ENCODE data around the gene SH3D19. TPM values are rescaled to one million over a fixed set of nuclear protein-coding genes. Genes with fewer than 3 reads are reported as not detected.

The SH3D19 gene
- total RNA-seq, 1 donor from 2014 or later: 66.5 TPM

DNA sequence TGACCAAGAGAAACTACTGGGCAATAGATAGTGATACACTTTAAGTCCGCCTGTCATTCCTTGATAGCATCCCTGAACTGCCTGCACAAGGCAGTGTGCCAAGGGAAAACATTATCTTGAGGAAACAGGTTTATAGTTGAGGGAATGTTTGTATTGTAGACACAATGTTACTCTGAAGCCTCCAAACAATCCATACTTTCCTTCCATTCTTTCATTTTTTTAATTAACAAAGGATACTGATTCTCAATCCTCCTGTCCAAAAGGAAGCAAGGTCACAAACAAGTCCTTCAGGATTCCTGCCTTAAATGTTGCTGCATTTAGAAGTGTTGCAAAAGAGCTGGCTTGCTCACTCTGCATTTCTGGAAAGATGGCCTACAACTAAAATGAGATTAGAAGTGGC, 110.1 kb downstream of the SH3D19 start:
- no peaks in the 10 kb centered on the region for H3K27me3 Mint-ChIP-seq (ENCODE audit: low read depth, unreplicated experiment)
- Histone ChIP-seq H3K36me3 (ENCODE audit: insufficient read depth, low read length) (no peaks in the 10 kb centered on the region), H3K79me2 (ENCODE audit: insufficient read depth, low read length) (peaks cover 9% of the 10 kb centered on the region), H3K9me3 (ENCODE audit: insufficient read depth, low read depth, low read length) (no peaks in the 10 kb centered on the region), H3K9ac (ENCODE audit: low read length) (no peak overlapping the region), H3K4me3 (ENCODE audit: insufficient read depth, low read depth, low read length) (no peak overlapping the region), H2AFZ (ENCODE audit: low read depth, low read length) (no peak overlapping the region), H3K4me2 (ENCODE audit: low read length) (no peak overlapping the region), H3K27me3 (ENCODE audit: insufficient read depth, low read length) (no peaks in the 10 kb centered on the region), H3K27ac (ENCODE audit: low read depth, low read length) (no peak overlapping the region), H4K20me1 (ENCODE audit: insufficient read depth, low read length) (peaks cover 11% of the 10 kb centered on the region), H3K4me1 (ENCODE audit: insufficient read depth, low read length) (no peaks in the 10 kb centered on the region)
- DNase-seq (ENCODE audit: low read depth): no peak
- no peak for FAIRE-seq
- H3K9me3 Mint-ChIP-seq (ENCODE audit: unreplicated experiment): no peaks in the 10 kb centered on the region
- no peak overlapping the region for H3K27ac Mint-ChIP-seq (ENCODE audit: unreplicated experiment)
- H3K4me1 Mint-ChIP-seq (ENCODE audit: low read depth, unreplicated experiment): peaks cover 13% of the 10 kb centered on the region
- H3K4me3 Mint-ChIP-seq (ENCODE audit: unreplicated experiment): no peak overlapping the region
- no peak for TF ChIP-seq EZH2 (IDR thresholded peaks at IDR 0.05; ENCODE audit: insufficient read depth, low read length)
- TF ChIP-seq, protein P1, sequence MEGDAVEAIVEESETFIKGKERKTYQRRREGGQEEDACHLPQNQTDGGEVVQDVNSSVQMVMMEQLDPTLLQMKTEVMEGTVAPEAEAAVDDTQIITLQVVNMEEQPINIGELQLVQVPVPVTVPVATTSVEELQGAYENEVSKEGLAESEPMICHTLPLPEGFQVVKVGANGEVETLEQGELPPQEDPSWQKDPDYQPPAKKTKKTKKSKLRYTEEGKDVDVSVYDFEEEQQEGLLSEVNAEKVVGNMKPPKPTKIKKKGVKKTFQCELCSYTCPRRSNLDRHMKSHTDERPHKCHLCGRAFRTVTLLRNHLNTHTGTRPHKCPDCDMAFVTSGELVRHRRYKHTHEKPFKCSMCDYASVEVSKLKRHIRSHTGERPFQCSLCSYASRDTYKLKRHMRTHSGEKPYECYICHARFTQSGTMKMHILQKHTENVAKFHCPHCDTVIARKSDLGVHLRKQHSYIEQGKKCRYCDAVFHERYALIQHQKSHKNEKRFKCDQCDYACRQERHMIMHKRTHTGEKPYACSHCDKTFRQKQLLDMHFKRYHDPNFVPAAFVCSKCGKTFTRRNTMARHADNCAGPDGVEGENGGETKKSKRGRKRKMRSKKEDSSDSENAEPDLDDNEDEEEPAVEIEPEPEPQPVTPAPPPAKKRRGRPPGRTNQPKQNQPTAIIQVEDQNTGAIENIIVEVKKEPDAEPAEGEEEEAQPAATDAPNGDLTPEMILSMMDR (IDR thresholded peaks at IDR 0.05; ENCODE audit: insufficient read depth, low read depth, low read length): no peak
- H3K36me3 Mint-ChIP-seq (ENCODE audit: low read depth, unreplicated experiment): peaks cover 14% of the 10 kb centered on the region

- FAIRE-seq: no peak
Observed at GRCh38 chr4:151207868-151208267, 117.5 kb downstream of the SH3D19 start.

DNA sequence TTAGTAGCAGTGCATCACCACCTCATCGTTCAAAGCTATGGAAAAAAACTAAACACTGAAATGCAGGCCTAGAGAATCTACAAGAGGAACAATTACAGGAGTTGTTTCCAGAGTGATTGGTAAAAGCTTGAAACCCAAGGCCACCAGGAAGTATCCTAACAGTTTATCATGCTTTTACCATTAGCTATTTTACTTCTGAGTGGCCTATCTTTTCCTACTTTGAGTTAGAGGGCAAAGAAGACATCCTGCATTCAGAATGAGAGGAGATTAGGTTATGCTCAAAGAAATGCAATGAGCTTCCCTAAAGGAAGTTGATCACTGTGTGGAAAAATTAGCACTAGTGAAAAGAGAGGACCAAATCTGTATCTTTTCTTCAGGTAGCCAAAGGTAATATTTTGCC, 118.2 kb downstream of the SH3D19 start:
- Mint-ChIP-seq H3K27me3 (ENCODE audit: low read depth, unreplicated experiment) (no peaks in the 10 kb centered on the region), H3K9me3 (ENCODE audit: unreplicated experiment) (no peaks in the 10 kb centered on the region), H3K27ac (ENCODE audit: unreplicated experiment) (no peak overlapping the region), H3K36me3 (ENCODE audit: low read depth, unreplicated experiment) (no peaks in the 10 kb centered on the region), H3K4me1 (ENCODE audit: low read depth, unreplicated experiment) (peaks cover 38% of the 10 kb centered on the region), H3K4me3 (ENCODE audit: unreplicated experiment) (no peak overlapping the region)
- no peak overlapping the region for H3K4me3 ChIP-seq (ENCODE audit: insufficient read depth, low read depth, low read length)
- H3K79me2 ChIP-seq (ENCODE audit: insufficient read depth, low read length): no peaks in the 10 kb centered on the region
- peaks cover 10% of the 10 kb centered on the region for H3K4me1 ChIP-seq (ENCODE audit: insufficient read depth, low read length)
- H3K9ac ChIP-seq (ENCODE audit: low read length): no peak overlapping the region
- H2AFZ ChIP-seq (ENCODE audit: low read depth, low read length): no peak overlapping the region
- no peak for FAIRE-seq
- no peaks in the 10 kb centered on the region for H3K36me3 ChIP-seq (ENCODE audit: insufficient read depth, low read length)
- peaks cover 7% of the 10 kb centered on the region for H4K20me1 ChIP-seq (ENCODE audit: insufficient read depth, low read length)
- TF ChIP-seq, protein P1 (IDR thresholded peaks at IDR 0.05; ENCODE audit: insufficient read depth, low read depth, low read length): no peak
- no peak for TF ChIP-seq EZH2 (IDR thresholded peaks at IDR 0.05; ENCODE audit: insufficient read depth, low read length)
- H3K27me3 ChIP-seq (ENCODE audit: insufficient read depth, low read length): no peaks in the 10 kb centered on the region
- DNase-seq (ENCODE audit: low read depth): no peak
- H3K9me3 ChIP-seq (ENCODE audit: insufficient read depth, low read depth, low read length): no peaks in the 10 kb centered on the region
- H3K4me2 ChIP-seq (ENCODE audit: low read length): no peak overlapping the region
- no peak overlapping the region for H3K27ac ChIP-seq (ENCODE audit: low read depth, low read length)

More at GRCh38 chr4:151207868-151208267, 117.5 kb downstream of the SH3D19 start:
- Histone ChIP-seq H3K36me3 (ENCODE audit: insufficient read depth, low read length) (no peaks in the 10 kb centered on the region), H2AFZ (ENCODE audit: low read depth, low read length) (no peak overlapping the region), H4K20me1 (ENCODE audit: insufficient read depth, low read length) (peaks cover 4% of the 10 kb centered on the region), H3K4me2 (ENCODE audit: low read length) (no peak overlapping the region), H3K27ac (ENCODE audit: low read depth, low read length) (no peak overlapping the region), H3K4me3 (ENCODE audit: insufficient read depth, low read depth, low read length) (no peak overlapping the region), H3K9me3 (ENCODE audit: insufficient read depth, low read depth, low read length) (no peaks in the 10 kb centered on the region), H3K27me3 (ENCODE audit: insufficient read depth, low read length) (no peaks in the 10 kb centered on the region), H3K79me2 (ENCODE audit: insufficient read depth, low read length) (no peaks in the 10 kb centered on the region), H3K4me1 (ENCODE audit: insufficient read depth, low read length) (peaks cover 5% of the 10 kb centered on the region), H3K9ac (ENCODE audit: low read length) (no peak overlapping the region)
- Mint-ChIP-seq H3K4me3 (ENCODE audit: unreplicated experiment) (no peak overlapping the region), H3K27me3 (ENCODE audit: low read depth, unreplicated experiment) (no peaks in the 10 kb centered on the region), H3K9me3 (ENCODE audit: unreplicated experiment) (no peaks in the 10 kb centered on the region), H3K36me3 (ENCODE audit: low read depth, unreplicated experiment) (peaks cover 6% of the 10 kb centered on the region), H3K27ac (ENCODE audit: unreplicated experiment) (no peak overlapping the region), H3K4me1 (ENCODE audit: low read depth, unreplicated experiment) (peaks cover 31% of the 10 kb centered on the region)
- TF ChIP-seq EZH2 (IDR thresholded peaks at IDR 0.05; ENCODE audit: insufficient read depth, low read length): no peak
- TF ChIP-seq, protein P1 (IDR thresholded peaks at IDR 0.05; ENCODE audit: insufficient read depth, low read depth, low read length): no peak
- no peak for DNase-seq (ENCODE audit: low read depth)
